ENCODE results near the gene TMC7.

DNA sequence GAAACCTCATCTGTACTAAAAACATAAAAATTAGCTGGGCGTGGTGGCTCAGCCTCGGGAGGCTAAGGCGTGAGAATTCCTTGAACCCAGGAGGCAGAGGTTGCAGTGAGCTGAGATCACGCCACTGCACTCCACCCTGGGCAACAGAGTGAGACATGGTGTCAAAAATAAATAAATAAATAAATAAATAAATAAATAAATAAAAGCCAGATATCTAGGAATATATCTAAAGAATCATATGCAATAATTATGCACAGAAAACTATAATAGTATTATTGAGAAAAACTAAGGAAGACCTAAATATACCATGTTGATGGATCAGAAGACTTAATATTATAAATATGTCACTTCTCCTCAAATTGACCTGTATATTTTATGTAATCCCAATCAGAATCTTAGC lies 37.0 kb downstream of the TMC7 start:
- TF ChIP-seq ARNT (IDR thresholded peaks at IDR 0.05) (no peak), NFRKB (IDR thresholded peaks at IDR 0.05) (no peak), FOXM1 (IDR thresholded peaks at IDR 0.05; ENCODE audit: borderline replicate concordance) (no peak)
